Measurements from ENCODE around the gene EPN1. TPM values are rescaled to one million over a fixed set of nuclear protein-coding genes. Genes with fewer than 3 reads are reported as not detected.

The EPN1 gene
- total and polyA plus RNA-seq, 2 donors, result 23.4 to 106 TPM

DNA sequence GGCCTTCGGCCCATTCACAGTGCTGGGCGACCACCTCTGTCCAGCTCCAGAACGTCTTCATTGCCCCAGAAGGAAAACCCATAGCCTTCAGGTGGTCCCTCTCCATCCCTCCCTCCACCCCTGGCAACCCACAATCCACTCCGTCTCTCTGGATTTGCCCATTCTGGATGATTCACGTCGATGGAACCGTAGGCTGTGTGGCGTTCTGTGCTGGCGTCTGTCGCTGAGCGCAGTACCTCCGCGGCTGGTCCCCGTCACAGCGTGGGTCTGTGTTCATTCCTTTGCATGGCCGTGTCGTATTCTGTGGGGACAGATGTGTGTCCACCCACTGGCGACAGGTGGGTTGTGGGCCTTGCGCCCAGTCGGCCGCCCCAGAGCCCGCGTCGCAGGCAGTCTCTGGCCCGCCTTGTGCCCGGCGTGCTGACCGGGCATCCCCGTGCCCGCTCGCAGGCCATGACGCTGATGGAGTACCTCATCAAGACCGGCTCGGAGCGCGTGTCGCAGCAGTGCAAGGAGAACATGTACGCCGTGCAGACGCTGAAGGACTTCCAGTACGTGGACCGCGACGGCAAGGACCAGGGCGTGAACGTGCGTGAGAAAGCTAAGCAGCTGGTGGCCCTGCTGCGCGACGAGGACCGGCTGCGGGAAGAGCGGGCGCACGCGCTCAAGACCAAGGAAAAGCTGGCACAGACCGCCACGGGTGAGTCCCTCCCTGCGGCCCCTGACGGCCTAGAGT lies 10.1 kb downstream of the EPN1 start:
- no peak for DNase-seq (ENCODE audit: extremely low spot score)
- Histone ChIP-seq H3K36me3 (ENCODE audit: insufficient read depth) (peaks cover 3% of the 10 kb centered on the region), H3K4me1 (ENCODE audit: insufficient read depth) (no peaks in the 10 kb centered on the region)

DNA sequence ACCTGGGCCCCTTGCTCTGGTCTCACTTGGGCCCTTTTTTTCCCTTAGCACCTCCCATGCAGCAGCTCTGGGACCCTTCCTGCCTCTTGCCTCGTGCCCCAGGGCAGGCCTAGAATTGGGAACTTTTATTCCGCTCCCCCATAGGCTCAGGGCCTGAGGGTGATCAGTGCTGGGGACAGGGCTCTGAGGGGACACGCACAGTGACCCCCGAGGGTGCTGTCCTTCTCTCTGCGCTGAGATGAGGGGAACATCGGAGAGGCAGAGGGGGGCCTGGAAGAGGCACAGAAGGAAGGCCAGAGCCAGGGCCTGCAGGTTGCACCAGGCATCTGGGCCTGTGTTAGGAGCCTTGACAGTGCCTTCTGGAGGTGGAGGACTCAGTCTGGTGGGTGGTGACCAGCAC lies 10.8 kb downstream of the EPN1 start:
- H3K36me3 ChIP-seq (ENCODE audit: insufficient read depth), result peaks cover 6% of the 10 kb centered on the region
- WGBS, result 96% methylated on average over 6 of the region's 6 CpGs
- H3K4me1 ChIP-seq (ENCODE audit: insufficient read depth), result no peaks in the 10 kb centered on the region
- no peak overlapping the region for H3K4me3 ChIP-seq (ENCODE audit: low read depth, low read length)
- DNase-seq (ENCODE audit: extremely low spot score), result no peak
- H3K27ac ChIP-seq (ENCODE audit: low read depth), result no peak overlapping the region

More for the DNA sequence above, 10.1 kb downstream of the EPN1 start:
- H3K4me3 ChIP-seq (ENCODE audit: low read depth, low read length), result no peak overlapping the region
- WGBS, result 96% methylated on average over 60 of the region's 60 CpGs
- H3K27ac ChIP-seq (ENCODE audit: low read depth), result no peak overlapping the region

DNA sequence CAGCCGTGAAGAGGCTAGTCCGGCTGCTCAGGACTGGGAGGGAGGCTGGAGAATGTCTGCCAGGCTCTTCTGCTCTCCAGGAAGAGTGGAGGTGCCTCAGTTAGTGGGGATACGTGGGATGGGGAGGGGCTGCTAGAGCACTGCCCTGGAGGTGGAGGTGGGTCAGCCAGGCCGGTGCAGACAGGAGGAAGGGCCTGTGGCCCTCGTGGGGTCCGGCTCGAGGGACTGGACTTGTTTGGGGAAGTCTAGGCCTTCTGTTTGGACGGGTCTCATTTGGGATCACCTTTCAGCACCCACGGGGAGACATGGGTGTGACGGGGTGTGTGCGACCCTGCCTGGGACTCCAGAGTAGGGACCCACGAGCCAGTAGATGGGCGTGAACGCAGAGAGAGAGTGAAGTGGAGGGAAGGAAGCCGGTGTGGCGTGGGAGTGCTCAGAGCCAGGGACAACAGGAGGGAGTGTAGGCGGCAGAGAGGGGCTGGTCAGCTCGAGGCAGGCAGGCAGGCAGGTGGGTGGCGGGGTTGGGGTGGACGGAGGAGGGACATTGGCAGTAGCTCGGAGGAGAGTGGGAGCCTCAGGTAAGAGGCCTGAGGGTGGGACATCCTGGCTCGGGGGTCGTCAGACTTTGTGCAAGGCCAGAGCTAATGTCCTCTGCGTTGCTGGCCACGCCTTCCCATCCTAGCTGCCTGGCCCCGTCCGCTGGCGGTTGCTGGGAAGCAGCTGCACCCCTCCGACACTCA lies 11.5 kb downstream of the EPN1 start:
- H3K36me3 ChIP-seq (ENCODE audit: insufficient read depth), result peaks cover 6% of the 10 kb centered on the region
- no peak overlapping the region for H3K27ac ChIP-seq (ENCODE audit: low read depth)
- H3K4me3 ChIP-seq (ENCODE audit: low read depth, low read length), result no peak overlapping the region
- WGBS, result 90% methylated on average over 29 of the region's 29 CpGs
- H3K4me1 ChIP-seq (ENCODE audit: insufficient read depth), result no peaks in the 10 kb centered on the region
- DNase-seq (ENCODE audit: extremely low spot score), result no peak

DNA sequence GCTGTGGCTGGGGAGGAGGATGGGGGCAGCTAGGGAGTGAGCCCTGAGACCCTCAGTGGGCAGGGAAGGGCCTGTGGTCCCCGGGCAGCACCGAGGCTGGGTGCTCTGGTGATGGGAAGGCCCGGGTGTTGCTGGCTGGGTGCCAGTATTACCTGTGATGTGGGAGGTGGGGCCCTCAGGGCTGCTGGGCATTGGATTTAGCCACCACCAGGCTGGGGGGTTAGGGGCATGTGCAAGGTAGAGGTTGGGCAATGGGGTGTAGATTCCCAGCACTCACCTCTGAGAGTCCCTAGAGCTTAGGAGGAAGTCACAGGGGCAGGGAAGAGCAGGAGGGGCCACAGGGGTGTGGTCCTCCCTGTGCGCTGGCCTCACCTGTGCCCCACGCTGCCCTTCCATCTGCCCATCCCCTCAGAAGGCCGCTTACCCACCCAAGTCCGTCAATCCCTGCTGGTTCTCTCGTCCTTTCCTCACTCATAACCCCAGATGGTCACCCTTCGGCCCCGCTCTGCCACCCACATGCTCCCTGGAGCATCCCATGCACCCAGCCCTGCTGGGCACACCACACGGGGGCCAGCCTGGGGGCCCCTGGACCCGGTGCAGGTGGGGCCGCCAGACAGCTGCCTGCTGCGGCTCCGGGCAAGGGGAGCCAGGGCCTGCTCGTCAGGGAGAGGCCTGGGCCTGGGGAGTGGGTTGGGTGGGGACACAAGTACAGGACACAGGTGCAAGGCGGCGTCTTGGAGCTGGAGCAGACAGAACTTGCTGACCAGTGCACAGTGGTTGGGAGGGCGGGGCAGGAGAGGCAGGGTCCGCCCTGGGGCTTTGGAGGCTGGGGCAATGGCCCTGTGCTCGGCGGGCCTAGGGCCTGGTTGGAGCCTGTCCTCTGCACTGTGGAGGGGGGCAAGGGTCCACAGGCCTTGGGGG lies 12.5 kb downstream of the EPN1 start:
- Histone ChIP-seq H3K27ac (ENCODE audit: low read depth) (no peak overlapping the region), H3K4me3 (ENCODE audit: low read depth, low read length) (no peak overlapping the region), H3K4me1 (ENCODE audit: insufficient read depth) (no peaks in the 10 kb centered on the region), H3K36me3 (ENCODE audit: insufficient read depth) (peaks cover 6% of the 10 kb centered on the region)
- DNase-seq (ENCODE audit: extremely low spot score), result no peak
- WGBS, result 92% methylated on average over 22 of the region's 22 CpGs

- 60% methylated on average over 27 of the region's 27 CpGs for WGBS
- no peak for DNase-seq (ENCODE audit: extremely low spot score)
- no peaks in the 10 kb centered on the region for H3K4me1 ChIP-seq (ENCODE audit: insufficient read depth)
- no peak overlapping the region for H3K27ac ChIP-seq (ENCODE audit: low read depth)
- peaks cover 6% of the 10 kb centered on the region for H3K36me3 ChIP-seq (ENCODE audit: insufficient read depth)
- H3K4me3 ChIP-seq (ENCODE audit: low read depth, low read length), result no peak overlapping the region
Measured at GRCh38 chr19:55688422-55689218, 13.6 kb downstream of the EPN1 start.

GRCh38 chr19:55689411-55690108 lies 14.5 kb downstream of the EPN1 start:
- Histone ChIP-seq H3K27ac (ENCODE audit: low read depth) (no peak overlapping the region), H3K4me1 (ENCODE audit: insufficient read depth) (no peaks in the 10 kb centered on the region), H3K36me3 (ENCODE audit: insufficient read depth) (peaks cover 7% of the 10 kb centered on the region), H3K4me3 (ENCODE audit: low read depth, low read length) (no peak overlapping the region)
- 92% methylated on average over 35 of the region's 35 CpGs for WGBS
- DNase-seq (ENCODE audit: extremely low spot score), result no peak

GRCh38 chr19:55690109-55690768 lies 15.2 kb downstream of the EPN1 start:
- Histone ChIP-seq H3K4me1 (ENCODE audit: insufficient read depth) (no peaks in the 10 kb centered on the region), H3K36me3 (ENCODE audit: insufficient read depth) (peaks cover 9% of the 10 kb centered on the region), H3K27ac (ENCODE audit: low read depth) (no peak overlapping the region), H3K4me3 (ENCODE audit: low read depth, low read length) (no peak overlapping the region)
- 94% methylated on average over 25 of the region's 25 CpGs for WGBS
- no peak for DNase-seq (ENCODE audit: extremely low spot score)

DNA sequence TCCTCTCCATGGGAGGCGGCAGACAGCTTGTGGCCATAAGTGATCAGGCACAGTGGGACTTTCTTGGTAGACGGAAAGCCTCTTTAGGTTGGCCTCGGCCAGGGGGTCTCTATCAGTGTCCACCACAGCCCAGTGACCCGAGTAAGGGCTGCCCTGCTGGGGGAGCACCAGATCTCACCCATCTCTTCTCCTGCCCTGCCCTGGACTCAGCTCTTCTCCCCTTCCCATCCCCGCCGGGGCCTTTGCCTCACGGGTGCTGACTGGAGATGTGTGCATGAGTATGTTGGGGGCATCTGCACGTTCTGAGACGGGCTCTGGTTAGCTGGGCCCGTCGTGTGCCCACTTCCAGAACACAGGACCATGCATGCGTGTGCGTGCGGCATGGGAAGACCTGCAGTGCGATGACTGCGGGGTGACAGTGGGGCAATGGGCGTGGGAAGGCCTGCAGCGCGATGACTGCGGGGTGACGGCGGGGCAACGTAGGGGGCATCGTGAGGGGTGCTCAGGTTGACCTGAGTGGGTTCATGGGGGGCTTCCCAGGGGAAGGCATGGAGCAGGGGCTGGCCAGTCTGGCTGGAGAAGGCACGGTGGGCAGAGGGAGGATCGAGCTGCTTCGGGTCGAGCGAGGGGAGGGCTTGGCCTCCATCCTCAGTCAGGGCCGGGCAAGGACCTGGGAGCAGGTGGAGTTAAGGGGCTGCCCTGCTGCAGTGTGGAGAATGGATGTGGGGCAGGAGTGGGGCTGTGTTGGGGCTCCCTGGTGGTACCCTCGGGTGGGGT lies 15.9 kb downstream of the EPN1 start:
- no peak overlapping the region for H3K4me3 ChIP-seq (ENCODE audit: low read depth, low read length)
- no peak overlapping the region for H3K27ac ChIP-seq (ENCODE audit: low read depth)
- 91% methylated on average over 31 of the region's 31 CpGs for WGBS
- H3K36me3 ChIP-seq (ENCODE audit: insufficient read depth), result peaks cover 9% of the 10 kb centered on the region
- DNase-seq (ENCODE audit: extremely low spot score), result no peak
- no peaks in the 10 kb centered on the region for H3K4me1 ChIP-seq (ENCODE audit: insufficient read depth)

DNA sequence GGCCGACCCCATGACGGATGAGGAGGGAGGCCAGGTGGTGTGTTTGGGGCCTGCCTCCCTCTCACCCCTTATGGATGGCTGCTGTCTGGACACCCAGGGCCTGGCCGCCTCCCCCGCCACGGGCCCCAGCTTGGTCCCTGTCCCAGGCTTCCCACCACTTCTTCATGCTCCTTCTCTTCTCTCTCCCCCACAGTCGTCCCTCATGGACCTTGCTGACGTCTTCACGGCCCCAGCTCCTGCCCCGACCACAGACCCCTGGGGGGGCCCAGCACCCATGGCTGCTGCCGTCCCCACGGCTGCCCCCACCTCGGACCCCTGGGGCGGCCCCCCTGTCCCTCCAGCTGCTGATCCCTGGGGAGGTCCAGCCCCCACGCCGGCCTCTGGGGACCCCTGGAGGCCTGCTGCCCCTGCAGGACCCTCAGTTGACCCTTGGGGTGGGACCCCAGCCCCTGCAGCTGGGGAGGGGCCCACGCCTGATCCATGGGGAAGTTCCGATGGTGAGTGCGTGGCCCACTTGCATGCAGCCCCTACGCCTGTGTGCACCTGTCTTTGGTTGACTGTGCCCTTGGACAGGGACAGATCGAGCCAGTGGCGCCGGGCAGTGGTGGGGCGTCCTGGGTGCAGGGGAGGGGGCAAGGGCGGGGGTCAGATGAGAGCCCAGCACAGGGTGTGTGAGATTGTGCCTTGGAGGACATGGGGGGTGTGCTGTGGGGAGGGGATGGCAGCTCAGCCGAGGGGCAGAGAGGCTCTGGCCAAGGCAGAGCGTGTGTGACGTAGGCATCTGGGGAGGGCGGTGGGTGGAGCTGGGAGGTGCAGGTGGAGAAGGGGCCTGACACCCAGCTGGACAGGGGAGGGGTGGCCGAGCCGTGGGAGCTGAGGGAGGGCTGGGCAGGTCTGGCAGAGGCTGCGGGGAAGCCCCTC lies 16.8 kb downstream of the EPN1 start:
- Histone ChIP-seq H3K27ac (ENCODE audit: low read depth) (no peak overlapping the region), H3K4me1 (ENCODE audit: insufficient read depth) (no peaks in the 10 kb centered on the region), H3K4me3 (ENCODE audit: low read depth, low read length) (no peak overlapping the region), H3K36me3 (ENCODE audit: insufficient read depth) (peaks cover 9% of the 10 kb centered on the region)
- DNase-seq (ENCODE audit: extremely low spot score), result no peak
- 93% methylated on average over 31 of the region's 31 CpGs for WGBS

GRCh38 chr19:55692681-55693081 lies 17.7 kb downstream of the EPN1 start:
- H3K36me3 ChIP-seq (ENCODE audit: insufficient read depth), result peaks cover 9% of the 10 kb centered on the region
- H3K27ac ChIP-seq (ENCODE audit: low read depth), result no peak overlapping the region
- no peak for DNase-seq (ENCODE audit: extremely low spot score)
- H3K4me1 ChIP-seq (ENCODE audit: insufficient read depth), result no peaks in the 10 kb centered on the region
- H3K4me3 ChIP-seq (ENCODE audit: low read depth, low read length), result no peak overlapping the region
- WGBS, result 89% methylated on average over 19 of the region's 19 CpGs
